ENCODE results near the gene ZSCAN5C.

GRCh38 chr19:56222901-56223300, 20.8 kb downstream of the ZSCAN5C start:
- TF ChIP-seq FOS (IDR thresholded peaks at IDR 0.05; ENCODE audit: borderline replicate concordance, insufficient read depth, low read length) (no peak), CTCF (IDR thresholded peaks at IDR 0.05; ENCODE audit: extremely low read depth in 1 of 2, insufficient read depth in 1 of 2, low read depth in 1 of 2, low read length in 2 of 2) (no peak), POLR2A (IDR thresholded peaks at IDR 0.05; ENCODE audit: low read depth, low read length) (no peak), MAX (IDR thresholded peaks at IDR 0.05; ENCODE audit: insufficient read depth, insufficient read length) (no peak), EZH2 (IDR thresholded peaks at IDR 0.05; ENCODE audit: borderline replicate concordance, low read depth, low read length, severe bottlenecking) (no peak), JUN (IDR thresholded peaks at IDR 0.05; ENCODE audit: borderline replicate concordance, insufficient read depth, insufficient read length, low read depth) (no peak), POLR2AphosphoS5 (IDR thresholded peaks at IDR 0.05; ENCODE audit: insufficient read depth, low read depth, low read length) (no peak), MYC (IDR thresholded peaks at IDR 0.05; ENCODE audit: low read depth, low read length) (no peak), GATA2 (IDR thresholded peaks at IDR 0.05; ENCODE audit: insufficient read depth, insufficient read length, low read depth, low read length) (no peak)

Measured in endothelial cell of umbilical vein (primary cell).